Activated CD4-positive, alpha-beta T cell treated with anti-CD3 and anti-CD28 coated beads, Interleukin-2, amount 10 ng/mL, durations not matched to agents 7 days and 5 days (primary cell): Measurements from ENCODE around the gene PITPNB. TPM values are rescaled to one million over a fixed set of nuclear protein-coding genes. Genes with fewer than 3 reads are reported as not detected.
A peak's percentile ranks its signal among the peaks of the same experiment; 100 is the strongest.

ENCODE experiments used
- CTCF ChIA-PET: fragments of 350-600 bp; sonication (Branson Sonifier 250); formaldehyde crosslinking; loops from one replicate; lab custom pipeline; 2021; ENCODE audit warnings: antibody characterized with exemption; lab: Charles Lee
- POLR2A ChIA-PET: fragments of 350-600 bp; sonication (Branson Sonifier 250); formaldehyde crosslinking; loops from one replicate; lab custom pipeline; 2021; ENCODE audit warnings: antibody characterized with exemption; lab: Charles Lee
- DNase-seq: peaks from one replicate; pipeline ENCODE4 v3.0.0-alpha.2; 2020
- H3K27ac Mint-ChIP-seq: one replicate; pipeline ENCODE4 v1.8.0; 2021; ENCODE audit warnings: mild to moderate bottlenecking, moderate library complexity, mixed read lengths
- H3K27me3 Mint-ChIP-seq: one replicate; pipeline ENCODE4 v1.8.0; 2021; ENCODE audit warnings: mixed read lengths
- H3K36me3 Mint-ChIP-seq: one replicate; pipeline ENCODE4 v1.8.0; 2021; ENCODE audit warnings: low read depth, mixed read lengths
- H3K4me1 Mint-ChIP-seq: one replicate; pipeline ENCODE4 v1.8.0; 2021; ENCODE audit warnings: mixed read lengths
- H3K4me3 Mint-ChIP-seq: one replicate; pipeline ENCODE4 v1.8.0; 2021; ENCODE audit warnings: mild to moderate bottlenecking, moderate library complexity, mixed read lengths
- H3K9me3 Mint-ChIP-seq: one replicate; pipeline ENCODE4 v1.8.0; 2021; ENCODE audit warnings: mixed read lengths
- total RNA-seq, 2 experiments: library from RNA; stranded (reverse); gene quantifications; one replicate each; pipeline ENCODE4 v1.2.3, GENCODE V29; 2021

The PITPNB gene
- total RNA-seq, 2 experiments from 2014 or later = 83.2 to 93.2 TPM

- peaks cover 8% of the 10 kb centered on the region for H3K4me1 Mint-ChIP-seq
- POLR2A ChIA-PET = no interaction called here
- no peak overlapping the region for H3K4me3 Mint-ChIP-seq
- no peak for DNase-seq
- CTCF ChIA-PET = interaction anchor here (0.6 to 0.7 kb wide), 3 partner anchors 8 to 60 kb away, joined by 3 to 4 read pairs (median 3); no protein-coding TSS in a partner anchor
- no peaks in the 10 kb centered on the region for H3K9me3 Mint-ChIP-seq
- H3K36me3 Mint-ChIP-seq = peaks cover 22% of the 10 kb centered on the region
- no peaks in the 10 kb centered on the region for H3K27me3 Mint-ChIP-seq
- no peak overlapping the region for H3K27ac Mint-ChIP-seq
These were observed 35.3 kb downstream of the PITPNB start for GRCh38 chr22:27883656-27884350.

GRCh38 chr22:27882507-27883290, 36.4 kb downstream of the PITPNB start:
- Mint-ChIP-seq H3K27me3 (no peaks in the 10 kb centered on the region), H3K4me3 (no peak overlapping the region), H3K27ac (no peak overlapping the region), H3K36me3 (peaks cover 12% of the 10 kb centered on the region), H3K4me1 (peaks cover 14% of the 10 kb centered on the region), H3K9me3 (no peaks in the 10 kb centered on the region)
- ChIA-PET CTCF (interaction anchor here (0.6 to 0.7 kb wide), 3 partner anchors 22 to 816 kb away, joined by 3 to 4 read pairs (median 3); no protein-coding TSS in a partner anchor), POLR2A (no interaction called here)
- no peak for DNase-seq

GRCh38 chr22:27881421-27881820, 37.6 kb downstream of the PITPNB start:
- ChIA-PET POLR2A (no interaction called here), CTCF (interaction anchor here (0.6 to 1.8 kb wide), 3 partner anchors 9 to 64 kb away, joined by 3 to 4 read pairs (median 4); no protein-coding TSS in a partner anchor)
- no peaks in the 10 kb centered on the region for H3K9me3 Mint-ChIP-seq
- no peak overlapping the region for H3K4me3 Mint-ChIP-seq
- H3K27me3 Mint-ChIP-seq = no peaks in the 10 kb centered on the region
- DNase-seq = no peak
- H3K4me1 Mint-ChIP-seq = peaks cover 19% of the 10 kb centered on the region
- no peak overlapping the region for H3K27ac Mint-ChIP-seq
- peaks cover 14% of the 10 kb centered on the region for H3K36me3 Mint-ChIP-seq

GRCh38 chr22:27880778-27881394, 38.2 kb downstream of the PITPNB start:
- CTCF ChIA-PET = interaction anchor here (1.8 kb wide), 1 partner anchor 10 kb away, joined by 4 read pairs; no protein-coding TSS in a partner anchor
- no peak overlapping the region for H3K4me3 Mint-ChIP-seq
- no peaks in the 10 kb centered on the region for H3K9me3 Mint-ChIP-seq
- peaks cover 24% of the 10 kb centered on the region for H3K4me1 Mint-ChIP-seq
- H3K27me3 Mint-ChIP-seq = no peaks in the 10 kb centered on the region
- POLR2A ChIA-PET = no interaction called here
- H3K36me3 Mint-ChIP-seq = peaks cover 14% of the 10 kb centered on the region
- H3K27ac Mint-ChIP-seq = no peak overlapping the region
- DNase-seq = peak; percentile 48

- H3K4me1 Mint-ChIP-seq = peaks cover 32% of the 10 kb centered on the region
- POLR2A ChIA-PET = no interaction called here
- DNase-seq = peak; percentile 17
- H3K36me3 Mint-ChIP-seq = peaks cover 12% of the 10 kb centered on the region
- no peaks in the 10 kb centered on the region for H3K27me3 Mint-ChIP-seq
- H3K27ac Mint-ChIP-seq = no peak overlapping the region
- CTCF ChIA-PET = interaction anchor here (0.6 to 1.8 kb wide), 3 partner anchors 11 to 1478 kb away, joined by 3 to 4 read pairs (median 3); no protein-coding TSS in a partner anchor
- H3K9me3 Mint-ChIP-seq = no peaks in the 10 kb centered on the region
- H3K4me3 Mint-ChIP-seq = no peak overlapping the region
These were observed 39.1 kb downstream of the PITPNB start for GRCh38 chr22:27879923-27880322.

- no peaks in the 10 kb centered on the region for H3K9me3 Mint-ChIP-seq
- H3K36me3 Mint-ChIP-seq = peaks cover 11% of the 10 kb centered on the region
- no peak for DNase-seq
- ChIA-PET POLR2A (interaction anchor here (0.6 kb wide), 1 partner anchor 125 kb away, joined by 4 read pairs; no protein-coding TSS in a partner anchor), CTCF (interaction anchor here (0.9 to 1.6 kb wide), 3 partner anchors 9 to 125 kb away, joined by 3 to 4 read pairs (median 3); no protein-coding TSS in a partner anchor)
- H3K27ac Mint-ChIP-seq = no peak overlapping the region
- peaks cover 40% of the 10 kb centered on the region for H3K4me1 Mint-ChIP-seq
- no peak overlapping the region for H3K4me3 Mint-ChIP-seq
- H3K27me3 Mint-ChIP-seq = no peaks in the 10 kb centered on the region
These were observed 40.5 kb downstream of the PITPNB start for GRCh38 chr22:27878541-27878940.

- no peak for DNase-seq
- Mint-ChIP-seq H3K4me3 (no peak overlapping the region), H3K9me3 (no peaks in the 10 kb centered on the region), H3K27ac (peak overlapping the region; percentile 44), H3K4me1 (peaks cover 40% of the 10 kb centered on the region), H3K27me3 (no peaks in the 10 kb centered on the region), H3K36me3 (peaks cover 12% of the 10 kb centered on the region)
- POLR2A ChIA-PET = no interaction called here
- CTCF ChIA-PET = interaction anchor here (1.0 kb wide), 2 partner anchors 9 to 10 kb away, joined by 3 to 4 read pairs; no protein-coding TSS in a partner anchor
These were observed 41.6 kb downstream of the PITPNB start for GRCh38 chr22:27877501-27877900.

GRCh38 chr22:27876684-27877083, 42.4 kb downstream of the PITPNB start:
- no peaks in the 10 kb centered on the region for H3K9me3 Mint-ChIP-seq
- H3K36me3 Mint-ChIP-seq = peaks cover 13% of the 10 kb centered on the region
- no peak overlapping the region for H3K4me3 Mint-ChIP-seq
- ChIA-PET POLR2A (no interaction called here), CTCF (interaction anchor here (0.6 to 1.6 kb wide), 3 partner anchors 10 to 1731 kb away, joined by 3 to 6 read pairs (median 3); no protein-coding TSS in a partner anchor)
- no peaks in the 10 kb centered on the region for H3K27me3 Mint-ChIP-seq
- peak overlapping the region; percentile 13 for H3K27ac Mint-ChIP-seq
- DNase-seq = no peak
- peaks cover 40% of the 10 kb centered on the region for H3K4me1 Mint-ChIP-seq

GRCh38 chr22:27875951-27876350, 43.1 kb downstream of the PITPNB start:
- Mint-ChIP-seq H3K4me3 (no peak overlapping the region), H3K4me1 (peaks cover 40% of the 10 kb centered on the region), H3K27me3 (no peaks in the 10 kb centered on the region), H3K9me3 (no peaks in the 10 kb centered on the region), H3K27ac (peak overlapping the region; percentile 52), H3K36me3 (peaks cover 18% of the 10 kb centered on the region)
- ChIA-PET CTCF (interaction anchor here (0.6 to 1.6 kb wide), 2 partner anchors 11 to 1730 kb away, joined by 3 to 6 read pairs; no protein-coding TSS in a partner anchor), POLR2A (no interaction called here)
- peak; percentile 32 for DNase-seq

- ChIA-PET CTCF (interaction anchor here (0.9 to 1.0 kb wide), 2 partner anchors 9 to 15 kb away, joined by 3 read pairs; no protein-coding TSS in a partner anchor), POLR2A (no interaction called here)
- Mint-ChIP-seq H3K27me3 (no peaks in the 10 kb centered on the region), H3K4me1 (peaks cover 36% of the 10 kb centered on the region), H3K36me3 (peaks cover 22% of the 10 kb centered on the region), H3K9me3 (no peaks in the 10 kb centered on the region), H3K27ac (no peak overlapping the region), H3K4me3 (no peak overlapping the region)
- DNase-seq = no peak
These were observed 44.3 kb downstream of the PITPNB start for GRCh38 chr22:27874764-27875163.

GRCh38 chr22:27874185-27874584, 44.9 kb downstream of the PITPNB start:
- Mint-ChIP-seq H3K27ac (no peak overlapping the region), H3K4me3 (no peak overlapping the region), H3K4me1 (peaks cover 36% of the 10 kb centered on the region), H3K36me3 (peaks cover 22% of the 10 kb centered on the region), H3K9me3 (no peaks in the 10 kb centered on the region), H3K27me3 (no peaks in the 10 kb centered on the region)
- DNase-seq = no peak
- CTCF ChIA-PET = interaction anchor here (1.0 to 1.1 kb wide), 2 partner anchors 11 to 16 kb away, joined by 3 read pairs; no protein-coding TSS in a partner anchor
- POLR2A ChIA-PET = no interaction called here

GRCh38 chr22:27873472-27873871, 45.6 kb downstream of the PITPNB start:
- Mint-ChIP-seq H3K9me3 (no peaks in the 10 kb centered on the region), H3K27ac (no peak overlapping the region), H3K4me3 (no peak overlapping the region), H3K27me3 (no peaks in the 10 kb centered on the region), H3K36me3 (peaks cover 28% of the 10 kb centered on the region), H3K4me1 (peaks cover 41% of the 10 kb centered on the region)
- ChIA-PET POLR2A (no interaction called here), CTCF (interaction anchor here (0.9 to 1.1 kb wide), 2 partner anchors 10 to 13 kb away, joined by 3 read pairs; no protein-coding TSS in a partner anchor)
- no peak for DNase-seq
